Bone marrow (tissue), 2 donors: ENCODE results near the gene GNMT.

ENCODE experiments used
- DNase-seq, 2 donors: peaks; one replicate each; lab custom pipeline; 2025; lab: John Stamatoyannopoulos, UW

Gene GNMT

GRCh38 chr6:43013097-43013842 is 52.7 kb downstream of the GNMT start:
- DNase-seq: peak in 1 of 2 donors; percentile 57
